HFFc6 (cell line): ENCODE results near the gene IGFN1. TPM values are rescaled to one million over a fixed set of nuclear protein-coding genes. Genes with fewer than 3 reads are reported as not detected.
A peak's percentile ranks its signal among the peaks of the same experiment; 100 is the strongest.

Experiments used
- DNase-seq: peaks from one replicate; pipeline ENCODE4 v3.0.0-alpha.2; 2018
- H3K27ac Mint-ChIP-seq: 2 replicates; pipeline ENCODE4 v1.8.0; 2020; ENCODE audit warnings: mild to moderate bottlenecking, mixed read lengths
- H3K27me3 Mint-ChIP-seq: 2 replicates; pipeline ENCODE4 v1.8.0; 2021; ENCODE audit warnings: mild to moderate bottlenecking, moderate library complexity, mixed read lengths; ENCODE audit not compliant: insufficient read depth
- H3K36me3 Mint-ChIP-seq: 2 replicates; pipeline ENCODE4 v1.8.0; 2021; ENCODE audit warnings: low read depth, mixed read lengths
- H3K4me1 Mint-ChIP-seq: 2 replicates; pipeline ENCODE4 v1.8.0; 2020; ENCODE audit warnings: low read depth, mixed read lengths
- H3K4me3 Mint-ChIP-seq: 2 replicates; pipeline ENCODE4 v1.8.0; 2020; ENCODE audit warnings: mild to moderate bottlenecking, moderate library complexity, mixed read lengths
- H3K9me3 Mint-ChIP-seq: 2 replicates; pipeline ENCODE4 v1.8.0; 2020; ENCODE audit warnings: mild to moderate bottlenecking, mixed read lengths
- CTCF ChIP-seq: fragments of 200-600 bp; sonication (generic); IDR thresholded peaks from 2 replicates; pipeline ENCODE4 v1.5.0; 2021; ENCODE audit warnings: antibody characterized with exemption, mild to moderate bottlenecking
- total RNA-seq, 6 experiments: library from RNA; stranded (reverse); fragmentation: NEBNext Ultra II Directional; extraction: Animal tissue kit (Norgen Biotek cat#: 25700); gene quantifications; 2 replicates in 1 of 6; 3 replicates in 5 of 6; pipeline ENCODE4 v1.2.3, GENCODE V29; 2021

Gene IGFN1
- total RNA-seq, 6 experiments from 2014 or later, result not detected

GRCh38 chr1:201258763-201259230 lies 68.2 kb downstream of the IGFN1 start:
- Mint-ChIP-seq H3K4me3 (no peak overlapping the region), H3K36me3 (no peaks in the 10 kb centered on the region), H3K27ac (no peak overlapping the region), H3K27me3 (no peaks in the 10 kb centered on the region), H3K4me1 (peaks cover 17% of the 10 kb centered on the region), H3K9me3 (no peaks in the 10 kb centered on the region)
- no peak for DNase-seq
- TF ChIP-seq CTCF, result no peak

- peak; percentile 41 for DNase-seq
- Mint-ChIP-seq H3K36me3 (no peaks in the 10 kb centered on the region), H3K4me1 (peaks cover 17% of the 10 kb centered on the region), H3K27me3 (no peaks in the 10 kb centered on the region), H3K27ac (no peak overlapping the region), H3K4me3 (peak overlapping the region; percentile 40), H3K9me3 (no peaks in the 10 kb centered on the region)
- TF ChIP-seq CTCF, result peak; percentile 20; the same call in 1 of the 2 replicates
These were observed 69.0 kb downstream of the IGFN1 start for GRCh38 chr1:201259476-201260235.

- Mint-ChIP-seq H3K36me3 (no peaks in the 10 kb centered on the region), H3K27me3 (no peaks in the 10 kb centered on the region), H3K9me3 (no peaks in the 10 kb centered on the region), H3K27ac (no peak overlapping the region), H3K4me3 (0 out of 2 replicates have a peak overlapping the region, but pooled peaks have one; percentile 21), H3K4me1 (peaks cover 17% of the 10 kb centered on the region)
- no peak for DNase-seq
- no peak for TF ChIP-seq CTCF
These were observed 69.6 kb downstream of the IGFN1 start for GRCh38 chr1:201260236-201260590.

GRCh38 chr1:201260648-201261311 lies 70.2 kb downstream of the IGFN1 start:
- TF ChIP-seq CTCF, result no peak
- H3K9me3 Mint-ChIP-seq, result no peaks in the 10 kb centered on the region
- H3K27me3 Mint-ChIP-seq, result no peaks in the 10 kb centered on the region
- DNase-seq, result no peak
- 0 out of 2 replicates have a peak overlapping the region, but pooled peaks have one; percentile 21 for H3K4me3 Mint-ChIP-seq
- H3K27ac Mint-ChIP-seq, result no peak overlapping the region
- H3K36me3 Mint-ChIP-seq, result no peaks in the 10 kb centered on the region
- peaks cover 22% of the 10 kb centered on the region for H3K4me1 Mint-ChIP-seq

- Mint-ChIP-seq H3K27ac (no peak overlapping the region), H3K4me1 (peaks cover 34% of the 10 kb centered on the region), H3K4me3 (no peak overlapping the region), H3K27me3 (no peaks in the 10 kb centered on the region), H3K36me3 (no peaks in the 10 kb centered on the region), H3K9me3 (no peaks in the 10 kb centered on the region)
- DNase-seq, result no peak
- TF ChIP-seq CTCF, result no peak
These were observed 71.3 kb downstream of the IGFN1 start for GRCh38 chr1:201261771-201262547.
